Panc1 (cell line): ENCODE data around the gene SLC46A1. TPM values are rescaled to one million over a fixed set of nuclear protein-coding genes. Genes with fewer than 3 reads are reported as not detected.
A peak's percentile ranks its signal among the peaks of the same experiment; 100 is the strongest.

ENCODE experiments used
- ATAC-seq: fragments of 200-7000 bp; cut with Tn5 transposase; 2 replicates; pipeline ENCODE4 v1.9.1; 2020; ENCODE audit warnings: mild to moderate bottlenecking, moderate library complexity
- BruUV-seq: library from RNA; stranded (reverse); fragments of 400-500 nt; replicated peaks from 2 replicates; lab custom pipeline; 2021; lab: Mats Ljungman, UMichigan
- CTCF ChIA-PET: fragments of 300-600 bp; sonication (Branson Sonifier 250); formaldehyde crosslinking; loops from one replicate; lab custom pipeline; 2022; ENCODE audit warnings: antibody characterized with exemption; lab: Charles Lee
- POLR2A ChIA-PET: fragments of 300-600 bp; sonication (Branson Sonifier 250); formaldehyde crosslinking; loops from one replicate; lab custom pipeline; 2022; ENCODE audit warnings: antibody characterized with exemption; lab: Charles Lee
- DNase-seq: peaks from one replicate; pipeline ENCODE4 v3.0.0-alpha.2; 2010; ENCODE audit warnings: low read depth, low spot score
- H3K27ac ChIP-seq: 2 replicates; pipeline ENCODE4 v1.5.1; 2011; ENCODE audit warnings: mild to moderate bottlenecking, low read length, inconsistent platforms
- H3K27me3 ChIP-seq: fragments of 200-500 bp; sonication (Bioruptor generic); 2 replicates; pipeline ENCODE4 v1.6.0; 2014; ENCODE audit warnings: low read length, inconsistent platforms; ENCODE audit not compliant: control insufficient read depth, insufficient read depth
- H3K36me3 ChIP-seq: fragments of 200-500 bp; sonication (Bioruptor generic); 2 replicates; pipeline ENCODE4 v1.5.1; 2014; ENCODE audit warnings: inconsistent platforms, mild to moderate bottlenecking, low read length, moderate library complexity; ENCODE audit not compliant: control insufficient read depth, insufficient read depth
- H3K4me1 ChIP-seq: 2 replicates; pipeline ENCODE4 v1.5.1; 2011; ENCODE audit warnings: inconsistent platforms, mild to moderate bottlenecking, low read length, moderate library complexity; ENCODE audit not compliant: control insufficient read depth, insufficient read depth
- H3K4me3 ChIP-seq, 2 experiments: 2 replicates each; pipeline ENCODE4 v1.5.1; 2011 to 2012; ENCODE audit warnings: low read depth in 2 of 2, low read length in 2 of 2, mild to moderate bottlenecking in 2 of 2, inconsistent platforms in 1 of 2, moderate library complexity in 1 of 2
- H3K9me3 ChIP-seq: fragments of 200-500 bp; sonication (Bioruptor generic); 2 replicates; pipeline ENCODE4 v1.5.1; 2014; ENCODE audit warnings: low read depth, mild to moderate bottlenecking, inconsistent platforms, low read length, moderate library complexity; ENCODE audit not compliant: control insufficient read depth, insufficient read depth
- CTCF ChIP-seq: fragments of 450-650 bp; IDR thresholded peaks from 2 replicates; pipeline ENCODE4 v1.5.1; 2017; ENCODE audit warnings: mild to moderate bottlenecking
- POLR2AphosphoS5 ChIP-seq: IDR thresholded peaks from 2 replicates; pipeline ENCODE4 v1.6.1; 2012; ENCODE audit warnings: mild to moderate bottlenecking, low read depth, low read length, moderate library complexity
- REST ChIP-seq, 2 experiments: IDR thresholded peaks; 2 replicates each; pipeline ENCODE4 v1.6.1; 2011 to 2012; ENCODE audit warnings: low read depth in 2 of 2, control low read depth in 1 of 2, low read length in 1 of 2, mild to moderate bottlenecking in 1 of 2, moderate library complexity in 1 of 2; ENCODE audit not compliant: insufficient read depth in 1 of 2
- SIN3A ChIP-seq: IDR thresholded peaks from 2 replicates; pipeline ENCODE4 v1.6.1; 2012; ENCODE audit warnings: low read depth, mild to moderate bottlenecking, low read length, moderate library complexity, borderline replicate concordance; ENCODE audit not compliant: insufficient read depth
- TCF7L2 ChIP-seq: IDR thresholded peaks from 2 replicates; pipeline ENCODE4 v1.6.1; 2011; ENCODE audit warnings: mild to moderate bottlenecking, low read depth, low read length, inconsistent platforms
- in situ Hi-C: cut with HindIII; loops from 2 replicates; pipeline ENCODE4 v1.10.0; 2016; ENCODE audit warnings: low sequenced_read_pairs, low pct_unique_long_range_greater_than_20kb
- intact Hi-C: fragments of 100-400 bp; cut with micrococcal nuclease; formaldehyde crosslinking; loops from one replicate; pipeline ENCODE4 v1.10.0; 2022; ENCODE audit not compliant: unreplicated experiment
- total RNA-seq: library from RNA; stranded (reverse); gene quantifications from one replicate; pipeline ENCODE4 v1.2.1, GENCODE V29; 2021; ENCODE audit not compliant: unreplicated experiment

The SLC46A1 gene
- total RNA-seq, 1 experiment from 2014 or later: 16.9 TPM

GRCh38 chr17:28413804-28414203 lies 7.8 kb upstream of the SLC46A1 start:
- ChIA-PET POLR2A (no interaction called here), CTCF (no interaction called here)
- in situ Hi-C loops: no loop called here
- Histone ChIP-seq H3K27ac (no peak overlapping the region), H3K27me3 (no peaks in the 10 kb centered on the region), H3K4me1 (no peaks in the 10 kb centered on the region), H3K4me3 (no peak overlapping the region), H3K36me3 (no peaks in the 10 kb centered on the region), H3K9me3 (no peaks in the 10 kb centered on the region)
- TF ChIP-seq REST (IDR thresholded peaks at IDR 0.05; ENCODE audit: insufficient read depth in 1 of 2, low read depth in 2 of 2, low read length in 1 of 2): no peak
- no peak for TF ChIP-seq POLR2AphosphoS5
- TF ChIP-seq SIN3A: no peak
- no peak for TF ChIP-seq TCF7L2
- peak; percentile 12; the same call in 1 of the 2 replicates for TF ChIP-seq CTCF
- ATAC-seq: no peak
- intact Hi-C loops: no loop called here
- no TSS peak for BruUV-seq
- DNase-seq: no peak

GRCh38 chr17:28412099-28412498 lies 6.1 kb upstream of the SLC46A1 start:
- ChIA-PET CTCF (no interaction called here), POLR2A (no interaction called here)
- BruUV-seq: no TSS peak
- H3K4me1 ChIP-seq: no peaks in the 10 kb centered on the region
- no peak for TF ChIP-seq SIN3A
- no peak for TF ChIP-seq TCF7L2
- TF ChIP-seq POLR2AphosphoS5: no peak
- TF ChIP-seq REST (IDR thresholded peaks at IDR 0.05; ENCODE audit: insufficient read depth in 1 of 2, low read depth in 2 of 2, low read length in 1 of 2): no peak
- no peak for TF ChIP-seq CTCF
- H3K27me3 ChIP-seq: no peaks in the 10 kb centered on the region
- H3K36me3 ChIP-seq: no peaks in the 10 kb centered on the region
- in situ Hi-C loops (no loop called here), intact Hi-C loops (no loop called here)
- DNase-seq (no peak), ATAC-seq (no peak)
- no peak overlapping the region for H3K27ac ChIP-seq
- H3K9me3 ChIP-seq: no peaks in the 10 kb centered on the region
- no peak overlapping the region for H3K4me3 ChIP-seq
